Adrenal gland (tissue), 5 donors: ENCODE measurements around the gene SCFD2.

ENCODE experiments used
- CTCF ChIP-seq, 6 experiments: fragments of 450-650 bp in 4 of 6; fragments of 200-600 bp in 2 of 6; sonication (generic) in 1 of 6; IDR thresholded peaks; 1 replicate in 5 of 6; 2 replicates in 1 of 6; pipeline versions ENCODE4 v1.5.1 to v1.8.0; 2016 to 2021; ENCODE audit warnings: antibody characterized with exemption in 6 of 6, mild to moderate bottlenecking in 2 of 6, moderate library complexity in 1 of 6
- POLR2A ChIP-seq, 2 donors: fragments of 450-650 bp; IDR thresholded peaks; one replicate each; pipeline ENCODE4 v1.6.1; 2017; ENCODE audit warnings: antibody characterized with exemption in 2 of 2, mild to moderate bottlenecking in 2 of 2, moderate library complexity in 1 of 2
- donor health status: DM: no; HTN: no; CAD: no.

DNA sequence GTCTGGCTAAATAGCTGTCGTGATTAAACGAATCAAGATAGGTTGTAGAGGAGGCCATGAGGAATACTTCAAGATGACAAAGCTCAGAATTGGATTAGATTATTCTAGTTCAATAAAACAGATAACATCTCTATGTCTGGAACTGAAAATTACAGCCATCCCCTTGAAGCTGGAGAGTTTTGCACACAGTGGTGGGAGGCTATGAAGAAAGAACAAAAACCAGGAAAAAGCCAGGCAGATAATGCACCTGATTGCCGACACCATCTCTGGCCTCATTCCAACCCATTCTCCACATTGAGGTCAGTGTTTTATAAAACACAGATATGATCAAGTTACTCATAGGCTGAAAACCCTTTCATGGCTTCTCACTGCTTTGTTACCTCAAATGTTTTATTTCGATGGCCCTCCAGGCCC, 315.5 kb downstream of the SCFD2 start:
- no peak for TF ChIP-seq CTCF (IDR thresholded peaks at IDR 0.05)
- no peak for TF ChIP-seq POLR2A (IDR thresholded peaks at IDR 0.05)
